Activated naive CD8-positive, alpha-beta T cell (primary cell): ENCODE data around the gene NGDN.

ENCODE experiments used
- H3K27ac Mint-ChIP-seq: one replicate; pipeline ENCODE4 v1.8.0; 2021; ENCODE audit warnings: mixed read lengths
- H3K27me3 Mint-ChIP-seq: one replicate; pipeline ENCODE4 v1.8.0; 2021; ENCODE audit warnings: mixed read lengths
- H3K36me3 Mint-ChIP-seq: one replicate; pipeline ENCODE4 v1.8.0; 2021; ENCODE audit warnings: mixed read lengths
- H3K4me1 Mint-ChIP-seq: one replicate; pipeline ENCODE4 v1.8.0; 2021; ENCODE audit warnings: low read depth, mixed read lengths
- H3K4me3 Mint-ChIP-seq: one replicate; pipeline ENCODE4 v1.8.0; 2021; ENCODE audit warnings: mild to moderate bottlenecking, mixed read lengths
- H3K9me3 Mint-ChIP-seq: one replicate; pipeline ENCODE4 v1.8.0; 2021; ENCODE audit warnings: low read depth, mixed read lengths

Gene NGDN

DNA sequence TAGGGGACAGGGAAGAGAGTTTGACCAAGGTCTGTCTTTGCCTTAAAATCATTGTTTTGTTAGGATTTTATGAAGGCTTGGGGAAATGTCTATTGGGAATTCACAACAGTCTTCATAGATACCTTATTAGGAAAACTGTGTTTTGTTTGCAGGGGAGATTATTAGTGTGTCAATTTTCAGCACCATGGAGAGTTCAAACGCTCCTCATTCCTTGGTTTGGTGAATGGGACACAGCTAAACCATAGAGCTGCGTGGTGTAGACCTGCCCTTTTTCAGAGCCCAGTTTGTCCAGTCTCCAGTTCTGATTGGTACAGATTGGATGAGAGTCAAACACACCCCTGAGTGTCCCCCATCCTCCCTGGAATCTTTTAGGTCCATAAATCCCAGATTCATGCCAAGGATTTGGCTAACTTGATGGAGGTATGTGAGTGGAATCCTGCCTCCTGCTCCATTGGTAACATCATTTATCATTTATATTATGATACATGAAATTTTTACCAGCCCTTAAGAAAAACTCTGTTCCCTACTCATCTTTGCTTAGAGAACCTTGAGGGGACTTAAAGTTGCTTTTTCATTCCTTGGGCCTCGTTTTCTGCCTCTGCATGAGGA is 12.0 kb downstream of the NGDN start:
- Mint-ChIP-seq H3K4me3 (no peak overlapping the region), H3K27ac (no peak overlapping the region)

DNA sequence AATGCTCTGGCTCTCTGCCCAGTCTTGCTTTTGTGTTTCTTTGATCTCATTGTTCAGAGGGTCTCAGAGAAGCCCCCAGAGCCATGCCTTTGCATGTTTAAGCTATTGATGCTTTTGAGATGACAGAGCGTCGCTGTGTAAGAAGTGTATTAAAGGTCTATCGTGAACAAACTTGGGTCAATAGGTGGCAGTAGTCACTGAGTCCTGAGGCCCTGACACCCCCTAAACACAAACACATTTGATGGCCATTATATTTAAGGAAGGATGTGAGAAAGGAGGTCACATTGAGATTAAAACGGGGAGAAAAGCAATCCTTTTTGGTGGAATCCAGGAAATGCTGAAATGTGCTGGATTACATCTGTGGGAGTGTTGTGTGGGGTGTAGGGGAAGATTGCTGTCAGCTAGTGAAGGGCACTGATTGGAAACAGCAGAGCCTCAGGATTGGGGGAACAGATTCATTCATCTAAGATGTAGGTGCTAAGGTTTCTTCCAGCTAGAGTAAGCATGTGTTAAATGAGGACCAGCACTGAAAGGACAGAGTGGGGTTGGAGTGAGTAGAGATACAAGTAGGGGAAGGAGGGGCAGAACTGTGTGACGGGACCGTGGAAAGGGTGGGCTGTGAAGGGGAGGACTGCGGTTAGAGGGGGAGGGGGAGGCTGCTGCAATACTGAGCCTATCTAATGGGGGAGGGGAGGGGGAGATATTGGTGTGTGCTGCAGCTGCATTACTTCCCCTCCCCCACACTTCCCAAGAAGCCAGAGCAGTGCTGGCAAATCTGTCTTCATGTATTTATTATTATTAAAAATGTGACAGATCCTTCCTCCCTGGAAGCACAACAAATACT is 12.7 kb downstream of the NGDN start:
- Mint-ChIP-seq H3K9me3 (no peaks in the 10 kb centered on the region), H3K36me3 (peaks cover 11% of the 10 kb centered on the region), H3K27ac (no peak overlapping the region), H3K4me3 (no peak overlapping the region), H3K27me3 (no peaks in the 10 kb centered on the region), H3K4me1 (peaks cover 9% of the 10 kb centered on the region)

More for the DNA sequence above, 12.0 kb downstream of the NGDN start:
- Mint-ChIP-seq H3K9me3 (no peaks in the 10 kb centered on the region), H3K36me3 (peaks cover 12% of the 10 kb centered on the region), H3K27me3 (no peaks in the 10 kb centered on the region), H3K4me1 (peaks cover 9% of the 10 kb centered on the region)

DNA sequence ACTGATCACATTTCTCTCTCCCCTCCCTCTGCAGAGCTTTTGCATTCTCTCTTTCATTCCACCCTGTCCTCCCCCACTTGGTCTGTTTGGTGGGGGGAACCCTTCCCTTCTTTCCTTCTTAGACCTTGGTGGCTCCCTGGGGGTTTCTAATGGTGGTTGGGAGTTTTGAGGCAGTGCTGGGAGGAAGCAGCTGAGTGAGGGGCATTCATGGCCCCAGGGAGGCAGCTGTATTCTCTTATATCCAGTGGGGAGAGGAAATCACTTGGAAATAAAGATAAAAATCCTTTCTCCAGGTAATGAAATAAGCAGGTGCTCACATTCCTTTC is 13.3 kb downstream of the NGDN start:
- Mint-ChIP-seq H3K4me1 (peaks cover 5% of the 10 kb centered on the region), H3K9me3 (no peaks in the 10 kb centered on the region), H3K4me3 (no peak overlapping the region), H3K27me3 (no peaks in the 10 kb centered on the region), H3K27ac (no peak overlapping the region), H3K36me3 (peaks cover 9% of the 10 kb centered on the region)

DNA sequence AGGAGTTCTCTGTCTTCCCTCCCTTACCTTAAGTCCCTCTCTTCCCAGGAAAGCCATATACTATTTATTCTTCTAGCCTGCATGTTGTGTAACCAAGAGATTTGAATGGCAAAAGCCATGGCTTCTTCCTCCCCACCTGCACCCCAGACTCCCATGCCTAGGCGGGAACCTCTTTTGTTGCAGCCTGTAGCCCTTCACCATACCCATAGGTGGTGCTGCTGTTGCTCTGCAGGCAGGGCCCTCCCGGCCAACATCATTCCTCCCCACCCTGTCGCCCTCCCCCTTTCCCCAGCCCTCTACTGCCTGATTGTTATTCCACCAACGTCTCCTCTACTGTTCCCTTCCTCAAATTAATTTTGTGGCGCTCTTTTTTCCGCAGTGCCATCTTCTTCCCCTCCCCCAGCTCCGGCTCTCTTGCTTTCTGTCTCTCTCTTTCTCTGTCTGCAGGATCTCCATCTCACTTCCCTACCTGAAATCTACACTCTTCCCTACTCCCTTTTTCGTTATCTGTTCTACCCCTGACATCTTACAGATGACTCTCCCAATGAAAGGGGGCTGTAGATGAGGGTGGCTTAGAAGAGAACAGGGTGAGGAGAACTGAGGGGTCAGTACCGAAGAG is 13.8 kb downstream of the NGDN start:
- H3K36me3 Mint-ChIP-seq = peaks cover 7% of the 10 kb centered on the region
- H3K4me1 Mint-ChIP-seq = peaks cover 1% of the 10 kb centered on the region
- no peaks in the 10 kb centered on the region for H3K9me3 Mint-ChIP-seq
- no peaks in the 10 kb centered on the region for H3K27me3 Mint-ChIP-seq
- H3K27ac Mint-ChIP-seq = no peak overlapping the region
- H3K4me3 Mint-ChIP-seq = no peak overlapping the region

DNA sequence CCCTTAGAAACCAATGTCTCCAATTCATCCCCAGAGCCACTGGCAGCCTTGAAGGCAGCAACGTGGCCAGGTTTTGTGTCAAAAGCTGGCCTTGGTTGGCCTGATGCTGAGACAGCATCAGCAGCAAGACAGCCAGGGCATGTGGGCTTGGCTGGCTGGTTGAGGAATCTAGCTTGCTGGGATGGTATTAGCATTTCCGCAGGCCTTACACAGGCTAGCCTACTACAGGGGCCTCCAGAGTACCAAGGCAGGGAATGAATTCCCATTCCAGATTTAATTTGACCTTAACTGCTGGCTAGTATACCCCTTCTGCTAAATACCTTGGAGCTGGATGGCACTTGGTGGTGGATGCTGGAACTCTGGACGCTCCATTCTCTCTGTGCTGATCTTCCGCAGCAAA is 15.8 kb downstream of the NGDN start:
- H3K4me3 Mint-ChIP-seq = no peak overlapping the region
- no peaks in the 10 kb centered on the region for H3K27me3 Mint-ChIP-seq
- H3K4me1 Mint-ChIP-seq = no peaks in the 10 kb centered on the region

DNA sequence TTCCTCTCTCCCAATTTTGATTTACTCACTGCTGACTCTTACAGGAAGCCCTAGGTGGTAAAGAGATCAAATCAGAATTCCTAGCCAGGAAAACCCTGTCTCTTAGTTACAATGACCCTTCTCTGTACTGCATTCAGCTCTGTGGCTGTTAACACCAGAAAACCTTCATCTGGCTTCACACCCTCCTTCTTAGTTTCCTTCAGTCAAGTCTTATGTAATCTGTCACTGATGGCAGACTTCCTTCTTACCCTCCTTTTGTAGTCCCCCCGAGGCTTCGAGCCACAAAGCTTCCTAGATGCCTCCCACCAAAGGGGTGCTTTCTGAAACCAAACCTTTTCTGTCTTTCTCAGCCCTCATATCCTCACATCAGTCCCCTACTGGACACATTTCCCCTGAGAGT is 16.5 kb downstream of the NGDN start:
- Mint-ChIP-seq H3K4me1 (no peaks in the 10 kb centered on the region), H3K9me3 (no peaks in the 10 kb centered on the region), H3K27me3 (no peaks in the 10 kb centered on the region), H3K4me3 (no peak overlapping the region), H3K36me3 (peaks cover 5% of the 10 kb centered on the region), H3K27ac (no peak overlapping the region)

More for the DNA sequence above, 15.8 kb downstream of the NGDN start:
- H3K9me3 Mint-ChIP-seq = no peaks in the 10 kb centered on the region
- H3K27ac Mint-ChIP-seq = no peak overlapping the region
- H3K36me3 Mint-ChIP-seq = peaks cover 5% of the 10 kb centered on the region

DNA sequence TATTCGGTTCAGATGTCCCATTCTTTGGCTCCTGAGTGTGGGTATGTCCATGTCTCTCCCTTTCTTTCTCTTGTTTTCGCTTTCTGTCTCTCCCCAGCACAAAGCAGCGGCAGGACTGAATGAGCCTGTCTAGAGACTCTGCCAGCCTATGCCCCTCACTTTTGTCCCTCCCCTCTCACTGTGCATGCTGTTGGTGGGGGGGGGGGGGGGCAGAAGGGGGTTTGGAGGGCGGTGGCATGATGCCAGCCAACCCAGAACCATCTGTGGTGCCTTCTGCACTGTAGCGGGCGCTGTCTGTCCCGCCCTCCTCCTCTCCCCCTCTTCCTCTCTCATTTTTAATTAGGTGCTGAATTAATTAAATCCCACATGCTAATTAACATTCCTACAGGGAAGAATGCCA is 17.7 kb downstream of the NGDN start:
- no peaks in the 10 kb centered on the region for H3K27me3 Mint-ChIP-seq
- no peak overlapping the region for H3K4me3 Mint-ChIP-seq
- peaks cover 5% of the 10 kb centered on the region for H3K36me3 Mint-ChIP-seq
- H3K4me1 Mint-ChIP-seq = no peaks in the 10 kb centered on the region
- H3K9me3 Mint-ChIP-seq = no peaks in the 10 kb centered on the region
- no peak overlapping the region for H3K27ac Mint-ChIP-seq

DNA sequence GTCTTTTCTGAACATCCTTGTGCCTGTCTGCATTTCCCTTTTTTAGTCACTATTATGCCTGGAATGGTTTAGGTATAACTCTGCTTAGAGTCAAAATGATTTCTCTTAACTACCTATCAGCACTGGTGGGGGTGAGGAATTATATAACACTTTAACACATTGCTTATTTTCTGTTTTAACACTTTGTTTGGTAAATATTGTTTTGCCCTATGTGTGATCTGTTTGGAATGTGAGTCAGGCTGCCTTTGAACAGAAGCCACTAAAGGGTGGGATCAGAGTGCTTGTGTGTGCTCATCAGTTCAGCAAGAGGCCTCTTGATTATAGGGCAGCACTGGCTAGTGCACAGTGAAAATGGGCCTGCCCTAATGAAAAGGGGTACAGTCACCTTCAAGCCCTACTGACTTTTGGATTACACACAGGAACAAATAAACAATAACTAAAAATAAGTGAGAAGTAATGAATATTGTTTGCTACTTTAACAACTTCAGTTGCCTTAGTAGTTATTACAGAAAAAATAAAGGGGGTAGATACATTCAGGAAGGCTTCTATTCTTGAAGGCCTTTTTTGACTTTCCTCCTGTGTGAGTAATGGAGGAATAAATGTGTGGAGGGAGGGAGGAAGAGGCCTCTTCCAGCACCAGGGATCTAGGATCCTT is 23.2 kb downstream of the NGDN start:
- no peaks in the 10 kb centered on the region for H3K9me3 Mint-ChIP-seq
- H3K27me3 Mint-ChIP-seq = no peaks in the 10 kb centered on the region
- H3K27ac Mint-ChIP-seq = no peak overlapping the region
- no peaks in the 10 kb centered on the region for H3K4me1 Mint-ChIP-seq
- H3K36me3 Mint-ChIP-seq = no peaks in the 10 kb centered on the region
- no peak overlapping the region for H3K4me3 Mint-ChIP-seq

DNA sequence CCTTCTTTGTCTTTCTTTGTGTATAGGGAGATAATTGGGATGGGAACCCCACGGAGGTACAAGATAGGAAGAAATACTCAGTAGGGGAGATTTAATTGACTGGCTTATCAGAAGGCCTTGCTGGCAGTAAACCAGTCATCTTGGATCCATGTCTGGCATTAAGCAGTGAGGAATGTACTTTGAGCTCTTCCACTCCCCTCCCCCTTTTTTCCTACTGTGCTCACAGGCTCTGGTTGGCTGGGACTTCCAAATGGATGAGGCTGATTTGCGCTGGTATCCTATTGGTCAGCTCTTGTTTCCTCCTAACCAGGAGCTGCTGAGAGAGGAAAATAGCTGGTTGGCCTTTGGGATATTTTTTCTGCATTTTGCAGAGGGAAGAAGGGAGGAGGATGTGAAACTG is 24.7 kb downstream of the NGDN start:
- Mint-ChIP-seq H3K4me3 (no peak overlapping the region), H3K27ac (no peak overlapping the region), H3K27me3 (no peaks in the 10 kb centered on the region)

DNA sequence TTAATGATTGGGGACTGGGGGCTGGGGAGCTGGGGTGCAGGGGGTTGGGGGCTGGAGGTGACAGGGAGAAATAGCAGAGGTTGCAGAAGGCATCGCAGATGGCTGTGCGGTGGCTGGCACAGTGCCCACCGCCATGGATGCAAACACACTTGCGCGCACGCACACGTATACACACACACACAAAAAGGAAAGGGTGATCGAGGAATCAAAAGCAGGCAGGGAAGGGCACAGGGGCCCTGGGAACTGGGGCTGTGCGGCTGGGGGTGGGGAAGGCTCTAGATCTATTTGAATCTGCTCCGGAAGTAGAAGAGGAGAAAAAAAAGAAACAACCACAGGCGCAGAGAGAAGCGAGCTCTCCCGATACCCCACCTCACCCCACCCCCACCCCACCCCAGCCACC is 42.7 kb downstream of the NGDN start:
- Mint-ChIP-seq H3K27me3 (no peaks in the 10 kb centered on the region), H3K4me3 (peak overlapping the region; percentile 74), H3K36me3 (peaks cover 10% of the 10 kb centered on the region), H3K4me1 (peaks cover 14% of the 10 kb centered on the region), H3K9me3 (no peaks in the 10 kb centered on the region), H3K27ac (no peak overlapping the region)

More for the DNA sequence above, 24.7 kb downstream of the NGDN start:
- H3K4me1 Mint-ChIP-seq = no peaks in the 10 kb centered on the region
- H3K36me3 Mint-ChIP-seq = no peaks in the 10 kb centered on the region
- H3K9me3 Mint-ChIP-seq = no peaks in the 10 kb centered on the region

DNA sequence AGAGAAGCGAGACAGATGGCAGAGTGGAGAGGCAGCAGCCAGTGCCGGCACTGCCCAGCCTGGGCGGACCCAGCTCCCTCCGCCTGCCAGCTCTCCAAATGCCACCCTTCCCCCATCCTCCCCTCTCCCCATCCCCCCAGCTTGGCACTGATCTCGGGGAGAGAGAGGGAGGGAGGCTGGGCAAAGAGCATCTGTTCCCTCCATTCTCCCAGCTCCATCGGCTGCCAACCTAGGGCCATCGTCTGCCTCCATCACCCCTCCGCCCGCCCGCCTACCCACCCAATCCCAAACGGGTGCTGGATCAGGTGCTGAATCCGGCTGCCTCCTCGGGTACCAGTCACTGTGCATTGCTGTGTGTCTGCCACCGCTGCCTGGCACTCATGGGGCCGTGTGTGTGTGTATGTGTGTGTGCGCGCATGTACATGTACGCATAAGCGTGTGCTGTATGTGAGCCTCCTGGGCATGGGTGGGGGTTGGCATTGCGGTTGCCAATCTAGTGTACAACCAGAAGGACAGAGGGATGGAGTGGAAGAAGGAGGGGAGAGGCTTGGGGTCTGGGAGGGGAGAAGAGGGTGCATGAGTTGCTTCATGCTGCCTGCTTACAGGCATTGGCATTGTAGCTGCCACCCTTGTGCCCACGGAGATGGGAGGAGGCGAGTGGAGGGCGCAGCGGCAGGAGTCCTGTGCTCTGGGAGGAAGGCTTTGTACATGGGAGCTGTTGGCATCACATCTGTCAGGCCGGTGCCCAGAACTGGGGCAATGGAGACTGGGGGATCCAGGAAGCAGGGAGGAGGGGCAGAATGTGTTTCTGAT is 43.7 kb downstream of the NGDN start:
- Mint-ChIP-seq H3K27ac (no peak overlapping the region), H3K4me3 (no peak overlapping the region), H3K9me3 (no peaks in the 10 kb centered on the region)

DNA sequence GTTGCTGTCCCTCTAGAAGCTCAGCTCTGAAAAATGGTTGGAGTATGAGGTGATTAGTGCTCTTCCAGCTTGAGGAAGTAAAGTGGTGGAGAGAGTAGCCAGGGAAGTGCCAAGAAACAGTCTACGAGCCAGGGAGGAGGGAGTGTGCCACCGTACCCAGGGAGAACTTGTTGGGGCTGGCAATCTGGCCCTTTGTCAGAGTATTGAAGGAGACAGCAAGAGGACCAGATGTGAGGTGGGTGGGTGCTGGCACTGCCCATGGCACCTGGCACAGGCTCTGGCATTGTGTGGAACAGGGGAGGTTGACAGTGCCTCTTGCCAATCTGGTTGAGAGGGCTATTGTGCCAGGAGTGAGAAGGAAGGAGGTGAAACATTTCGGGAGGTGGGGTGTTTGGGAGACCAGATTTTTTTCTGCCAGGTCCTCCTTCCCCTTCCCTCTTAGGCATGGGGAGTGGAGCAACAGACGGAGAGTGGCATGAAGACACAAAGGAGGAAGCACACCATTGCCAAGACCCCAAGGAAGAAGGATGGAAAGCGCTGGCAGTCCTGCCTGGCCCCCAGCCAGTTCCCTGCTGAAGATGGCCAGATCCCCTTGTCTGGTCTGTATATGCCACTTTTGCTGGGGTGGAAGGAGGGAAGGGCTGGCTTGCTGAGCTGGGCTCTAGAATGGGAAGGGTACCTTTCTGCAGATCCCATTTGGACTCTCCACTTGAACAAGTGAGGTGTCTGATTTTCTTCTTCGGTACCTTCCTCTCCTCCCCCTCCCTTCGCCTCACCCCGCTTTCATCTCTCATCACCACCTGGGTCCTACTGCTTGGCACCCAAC is 44.5 kb downstream of the NGDN start:
- Mint-ChIP-seq H3K4me3 (no peak overlapping the region), H3K27me3 (no peaks in the 10 kb centered on the region), H3K36me3 (peaks cover 8% of the 10 kb centered on the region), H3K4me1 (peaks cover 14% of the 10 kb centered on the region), H3K27ac (no peak overlapping the region), H3K9me3 (no peaks in the 10 kb centered on the region)

More for the DNA sequence above, 43.7 kb downstream of the NGDN start:
- H3K27me3 Mint-ChIP-seq = no peaks in the 10 kb centered on the region
- H3K4me1 Mint-ChIP-seq = peaks cover 14% of the 10 kb centered on the region
- H3K36me3 Mint-ChIP-seq = peaks cover 8% of the 10 kb centered on the region

DNA sequence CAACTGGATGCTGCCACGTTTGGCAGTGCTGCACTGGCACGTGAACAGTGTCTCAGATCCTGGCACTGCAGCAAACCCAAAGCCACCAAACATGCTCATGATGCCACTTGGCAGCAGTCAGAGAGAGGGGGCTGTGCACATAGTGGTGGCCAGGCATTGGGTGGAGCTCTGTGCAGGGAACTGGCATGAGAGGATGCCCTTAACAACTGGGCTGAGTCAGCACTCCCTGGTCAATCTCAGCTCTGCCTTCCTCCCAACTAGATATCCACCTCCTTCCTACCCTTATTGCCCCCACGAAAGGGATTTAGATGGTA is 45.1 kb downstream of the NGDN start:
- no peaks in the 10 kb centered on the region for H3K27me3 Mint-ChIP-seq
- peaks cover 8% of the 10 kb centered on the region for H3K36me3 Mint-ChIP-seq
- H3K4me3 Mint-ChIP-seq = no peak overlapping the region
- no peak overlapping the region for H3K27ac Mint-ChIP-seq
- H3K9me3 Mint-ChIP-seq = no peaks in the 10 kb centered on the region
- H3K4me1 Mint-ChIP-seq = peaks cover 14% of the 10 kb centered on the region
